OCI-LY3 (cell line): ENCODE measurements around the gene TTK.
"Not testable (repeated sequence)": the region's sequence is repeated elsewhere in the genome, so short reads cannot be mapped to it uniquely, and the experiment has no call there.

ENCODE experiments used
- H2AFZ ChIP-seq: fragments of 200-600, 300-600 bp; shearing (Covaris generic); 2 replicates; pipeline ENCODE4 v1.6.0; 2014; ENCODE audit warnings: antibody characterized with exemption, low read depth, low read length
- H3K27ac ChIP-seq: fragments of 200-600, 300-600 bp; sonication (generic); 2 replicates; pipeline ENCODE4 v1.5.1; 2014; ENCODE audit warnings: mild to moderate bottlenecking, low read length, moderate library complexity, mixed read lengths
- H3K27me3 ChIP-seq: fragments of 200-600, 300-600 bp; sonication (generic); 2 replicates; pipeline ENCODE4 v1.6.1; 2014; ENCODE audit warnings: low read depth, low read length, mixed read lengths
- H3K36me3 ChIP-seq: fragments of 200-600, 300-600 bp; sonication (generic); replicated peaks from 2 replicates; pipeline ENCODE3; 2014; ENCODE audit warnings: low read depth, low read length, mixed read lengths
- H3K4me1 ChIP-seq: fragments of 300-600, 200-600 bp; sonication (generic); 2 replicates; pipeline ENCODE4 v1.6.1; 2014; ENCODE audit warnings: low read length, mixed read lengths
- H3K4me2 ChIP-seq: fragments of 200-600, 300-600 bp; sonication (generic); 2 replicates; pipeline ENCODE4 v1.6.1; 2014; ENCODE audit warnings: low read length, mixed read lengths
- H3K4me3 ChIP-seq: fragments of 300-600, 200-600 bp; sonication (generic); 2 replicates; pipeline ENCODE4 v1.5.1; 2014; ENCODE audit warnings: antibody characterized with exemption, mild to moderate bottlenecking, low read length, moderate library complexity
- H3K79me2 ChIP-seq: fragments of 300-600, 200-600 bp; shearing (Covaris generic); 2 replicates; pipeline ENCODE4 v1.6.1; 2014; ENCODE audit warnings: mild to moderate bottlenecking, low read length, mixed read lengths
- H3K9ac ChIP-seq: fragments of 300-600, 200-600 bp; shearing (Covaris generic); 2 replicates; pipeline ENCODE4 v1.6.0; 2014; ENCODE audit warnings: mild to moderate bottlenecking, low read length, moderate library complexity
- H3K9me3 ChIP-seq: fragments of 200-600, 300-600 bp; shearing (Covaris generic); 2 replicates; pipeline ENCODE4 v1.6.1; 2014; ENCODE audit warnings: low read length, mixed read lengths; ENCODE audit not compliant: insufficient read depth
- H4K20me1 ChIP-seq: fragments of 200-600, 300-600 bp; sonication (generic); 2 replicates; pipeline ENCODE4 v1.6.1; 2016; ENCODE audit warnings: low read length, mixed read lengths; ENCODE audit not compliant: insufficient read depth
- CTCF ChIP-seq: fragments of 200-600, 300-600 bp; sonication (generic); IDR thresholded peaks from 2 replicates; pipeline ENCODE4 v1.5.1; 2014; ENCODE audit warnings: antibody characterized with exemption, low read length, low read depth
- EZH2phosphoT487 ChIP-seq: fragments of 200-600 bp; shearing (Covaris generic); IDR thresholded peaks from 2 replicates; pipeline ENCODE4 v1.6.1; 2018; ENCODE audit warnings: antibody characterized with exemption, mixed run types, low read depth

TTK gene

GRCh38 chr6:80029470-80029869 lies 25.0 kb downstream of the TTK start:
- Histone ChIP-seq H3K4me2 (no peak overlapping the region), H3K4me1 (peaks cover 13% of the 10 kb centered on the region), H3K9me3 (no peaks in the 10 kb centered on the region), H3K79me2 (no peaks in the 10 kb centered on the region), H3K27ac (peak overlapping the region; percentile 10), H3K4me3 (no peak overlapping the region), H4K20me1 (0 out of 2 replicates have a peak, but pooled peaks cover 3% of the 10 kb centered on the region), H2AFZ (no peak overlapping the region), H3K27me3 (no peaks in the 10 kb centered on the region), H3K36me3 (peaks cover 78% of the 10 kb centered on the region), H3K9ac (no peak overlapping the region)
- TF ChIP-seq CTCF (no peak), EZH2phosphoT487 (no peak)

GRCh38 chr6:80048220-80048619 lies 43.8 kb downstream of the TTK start:
- not testable (repeated sequence) for H3K79me2 ChIP-seq, H3K9ac ChIP-seq, H4K20me1 ChIP-seq, H3K4me3 ChIP-seq, H3K9me3 ChIP-seq, H3K27ac ChIP-seq, H3K27me3 ChIP-seq, H3K4me2 ChIP-seq, H2AFZ ChIP-seq, H3K4me1 ChIP-seq
- peaks cover 22% of the 10 kb centered on the region for H3K36me3 ChIP-seq

- Histone ChIP-seq H4K20me1 (no peaks in the 10 kb centered on the region), H3K36me3 (peaks cover 3% of the 10 kb centered on the region), H3K4me3 (no peak overlapping the region), H3K27me3 (no peaks in the 10 kb centered on the region), H3K79me2 (no peaks in the 10 kb centered on the region), H3K27ac (no peak overlapping the region), H3K9me3 (no peaks in the 10 kb centered on the region), H2AFZ (no peak overlapping the region), H3K4me2 (no peak overlapping the region), H3K4me1 (no peaks in the 10 kb centered on the region), H3K9ac (no peak overlapping the region)
- TF ChIP-seq EZH2phosphoT487 (no peak), CTCF (no peak)
Observed at GRCh38 chr6:80060774-80061173, 56.3 kb downstream of the TTK start.

GRCh38 chr6:80068146-80068545 lies 63.7 kb downstream of the TTK start:
- H3K27me3 ChIP-seq, H3K4me2 ChIP-seq, H3K4me1 ChIP-seq, H3K27ac ChIP-seq, H2AFZ ChIP-seq, H3K4me3 ChIP-seq, H3K9me3 ChIP-seq, H4K20me1 ChIP-seq, H3K9ac ChIP-seq, H3K79me2 ChIP-seq, H3K36me3 ChIP-seq: not testable (repeated sequence)

GRCh38 chr6:80070431-80070830 lies 66.0 kb downstream of the TTK start:
- H3K27ac ChIP-seq, H3K9me3 ChIP-seq, H3K4me3 ChIP-seq, H3K4me2 ChIP-seq, H3K36me3 ChIP-seq, H3K79me2 ChIP-seq, H3K4me1 ChIP-seq, H2AFZ ChIP-seq, H4K20me1 ChIP-seq, H3K27me3 ChIP-seq, H3K9ac ChIP-seq: not testable (repeated sequence)

- Histone ChIP-seq H3K27me3 (no peaks in the 10 kb centered on the region), H3K4me2 (no peak overlapping the region), H3K9ac (no peak overlapping the region), H3K79me2 (no peaks in the 10 kb centered on the region), H4K20me1 (no peaks in the 10 kb centered on the region), H3K27ac (no peak overlapping the region), H3K4me1 (peaks cover 4% of the 10 kb centered on the region; the same call in 1 of the 2 replicates), H2AFZ (no peak overlapping the region), H3K36me3 (no peaks in the 10 kb centered on the region), H3K9me3 (no peaks in the 10 kb centered on the region), H3K4me3 (no peak overlapping the region)
- TF ChIP-seq EZH2phosphoT487 (no peak), CTCF (no peak)
Observed at GRCh38 chr6:80077067-80077466, 72.6 kb downstream of the TTK start.
